Measurements from ENCODE around the gene NUMB. TPM values are rescaled to one million over a fixed set of nuclear protein-coding genes. Genes with fewer than 3 reads are reported as not detected.
A peak's percentile ranks its signal among the peaks of the same experiment; 100 is the strongest.
"Not testable (repeated sequence)": the region's sequence is repeated elsewhere in the genome, so short reads cannot be mapped to it uniquely, and the experiment has no call there.

NUMB gene
- polyA plus RNA-seq, 1 donor = 31.3 TPM

GRCh38 chr14:73465823-73466532 is 7.6 kb upstream of the NUMB start:
- DNase-seq = no peak

GRCh38 chr14:73463411-73463810 is 5.1 kb upstream of the NUMB start:
- no peak for DNase-seq

GRCh38 chr14:73462815-73463214 is 4.5 kb upstream of the NUMB start:
- DNase-seq = no peak

GRCh38 chr14:73462048-73462715 is 3.8 kb upstream of the NUMB start:
- DNase-seq = no peak

GRCh38 chr14:73461478-73462047 is 3.2 kb upstream of the NUMB start:
- DNase-seq = no peak

GRCh38 chr14:73460691-73461127 is 2.4 kb upstream of the NUMB start:
- DNase-seq = no peak

GRCh38 chr14:73459959-73460358 is 1.6 kb upstream of the NUMB start:
- DNase-seq = no peak

- no peak for DNase-seq
These were observed 493 bp downstream of the NUMB start for GRCh38 chr14:73457924-73458182.

GRCh38 chr14:73457041-73457923 is 1.1 kb downstream of the NUMB start:
- no peak for DNase-seq

- no peak for DNase-seq
These were observed 3.1 kb downstream of the NUMB start for GRCh38 chr14:73455294-73455693.

- peak; percentile 73 for DNase-seq
These were observed 5.8 kb downstream of the NUMB start for GRCh38 chr14:73452341-73453186.

- DNase-seq = no peak
These were observed 14.6 kb downstream of the NUMB start for GRCh38 chr14:73443758-73444157.

GRCh38 chr14:73441286-73441685 is 17.1 kb downstream of the NUMB start:
- no peak for DNase-seq

GRCh38 chr14:73438993-73439392 is 19.4 kb downstream of the NUMB start:
- DNase-seq = no peak

GRCh38 chr14:73437206-73437605 is 21.1 kb downstream of the NUMB start:
- DNase-seq = no peak

- DNase-seq = no peak
These were observed 26.2 kb downstream of the NUMB start for GRCh38 chr14:73432124-73432523.

GRCh38 chr14:73428353-73428824 is 30.0 kb downstream of the NUMB start:
- no peak for DNase-seq

- DNase-seq = no peak
These were observed 30.7 kb downstream of the NUMB start for GRCh38 chr14:73427516-73428264.

GRCh38 chr14:73426877-73427276 is 31.5 kb downstream of the NUMB start:
- peak; percentile 4 for DNase-seq

GRCh38 chr14:73424453-73424852 is 33.9 kb downstream of the NUMB start:
- DNase-seq = no peak

- DNase-seq = not testable (repeated sequence)
These were observed 35.3 kb downstream of the NUMB start for GRCh38 chr14:73423092-73423491.

Measured in hindlimb muscle (tissue), 1 donor.